Measurements from ENCODE around the gene FAM171A1.

FAM171A1 gene

DNA sequence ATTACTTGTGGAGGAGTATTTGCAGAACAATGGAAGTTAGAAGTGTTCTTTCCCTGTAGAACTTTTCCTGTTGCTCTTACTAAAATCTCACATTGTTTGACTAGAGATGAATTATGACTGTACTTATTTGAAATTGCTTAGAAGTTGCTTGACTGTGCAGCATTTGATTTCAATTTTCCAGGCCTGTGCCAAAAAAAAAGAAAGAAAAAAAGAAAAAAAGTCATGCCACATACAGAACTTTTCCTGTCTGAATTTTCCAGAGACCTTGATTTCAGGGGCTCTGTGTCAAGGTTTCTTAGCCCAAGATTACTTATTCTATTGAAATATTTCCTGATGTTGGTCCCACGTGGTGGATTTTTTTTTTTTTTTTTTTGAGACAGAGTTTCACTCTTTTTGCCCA lies 3.5 kb upstream of the FAM171A1 start:
- intact Hi-C loops (cut with DNase I) = loop anchor here (5.0 kb wide), 1 partner anchor 117 kb away; no protein-coding TSS in a partner anchor
- DNase-seq = no peak

DNA sequence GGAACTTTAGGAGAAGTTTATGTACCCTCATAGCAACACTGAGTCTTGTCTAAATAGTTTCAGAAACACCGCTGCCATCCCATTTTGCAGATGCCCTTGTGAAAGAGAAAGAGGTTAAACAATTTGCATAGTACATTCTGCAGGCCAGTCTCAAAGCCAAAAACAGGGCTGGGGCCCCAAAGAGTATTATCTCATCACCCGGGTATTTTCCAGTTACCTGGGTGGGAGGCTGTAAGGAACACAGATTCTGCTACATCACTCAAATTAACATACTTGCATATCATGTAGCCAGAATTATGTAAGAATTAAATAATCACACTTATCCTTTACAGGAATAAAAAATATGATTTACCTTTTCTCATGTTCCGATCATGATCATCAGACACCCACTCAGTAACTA lies 3.1 kb upstream of the FAM171A1 start:
- intact Hi-C loops (cut with DNase I) = loop anchor here (5.0 kb wide), 1 partner anchor 117 kb away; no protein-coding TSS in a partner anchor
- DNase-seq = no peak

DNA sequence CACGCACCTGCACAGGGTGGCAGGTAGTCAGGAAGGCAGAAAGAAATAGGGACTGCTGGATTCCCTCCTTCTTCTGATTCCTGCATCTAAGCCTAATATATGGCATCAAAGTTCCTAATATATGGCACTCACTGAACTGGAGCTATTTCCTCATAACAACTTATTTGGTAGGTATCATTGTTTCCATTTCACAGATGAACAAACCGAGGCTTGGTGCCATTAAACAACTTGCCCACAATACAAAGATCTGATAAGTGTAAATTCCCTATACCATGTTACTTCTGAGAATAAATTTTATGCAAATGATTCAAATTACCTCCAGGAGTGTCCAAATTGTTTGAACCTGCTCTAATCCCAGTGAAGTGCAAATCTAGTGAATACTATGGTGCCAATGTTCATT lies 2.1 kb upstream of the FAM171A1 start:
- intact Hi-C loops (cut with DNase I) = loop anchor here (5.0 kb wide), 1 partner anchor 116 kb away; no protein-coding TSS in a partner anchor

DNA sequence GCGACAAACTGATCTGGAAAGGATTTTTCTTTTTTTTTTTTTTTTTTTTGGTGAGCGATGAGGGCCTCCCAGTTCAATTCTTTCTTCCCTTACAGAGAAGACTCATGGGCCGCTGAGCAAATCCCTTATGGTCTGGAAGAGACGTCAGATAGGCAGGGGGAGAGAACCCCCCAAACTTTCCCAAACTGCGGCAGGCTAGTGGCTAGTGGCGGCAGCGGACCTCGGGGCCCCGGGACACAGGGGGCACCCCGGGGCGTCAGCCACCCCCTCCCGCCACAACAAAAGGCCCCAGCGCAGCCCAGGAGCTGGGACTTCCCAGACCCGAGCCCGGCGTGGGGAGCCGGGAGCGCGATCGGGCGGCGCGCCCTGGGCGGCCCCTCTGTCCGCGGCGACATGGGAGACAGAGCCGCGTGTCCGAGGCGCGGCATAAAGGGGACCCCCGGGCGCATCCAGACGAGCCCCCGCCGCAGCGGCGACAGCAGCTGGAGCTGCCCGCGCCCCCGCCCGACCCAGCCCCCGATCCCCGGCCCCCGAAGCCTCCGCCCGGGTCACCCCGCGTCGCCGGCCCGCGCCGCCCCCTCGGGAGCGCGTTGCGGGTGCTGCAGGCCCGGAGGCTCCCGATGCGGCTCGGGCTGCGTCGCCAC lies 755 bp downstream of the FAM171A1 start:
- DNase-seq = peak in 2 of 10 donors; percentile 42 to 88
- intact Hi-C loops (cut with DNase I) = loop anchor here (5.0 kb wide), 1 partner anchor 113 kb away; no protein-coding TSS in a partner anchor

More for the DNA sequence above, 2.1 kb upstream of the FAM171A1 start:
- no peak for DNase-seq

DNA sequence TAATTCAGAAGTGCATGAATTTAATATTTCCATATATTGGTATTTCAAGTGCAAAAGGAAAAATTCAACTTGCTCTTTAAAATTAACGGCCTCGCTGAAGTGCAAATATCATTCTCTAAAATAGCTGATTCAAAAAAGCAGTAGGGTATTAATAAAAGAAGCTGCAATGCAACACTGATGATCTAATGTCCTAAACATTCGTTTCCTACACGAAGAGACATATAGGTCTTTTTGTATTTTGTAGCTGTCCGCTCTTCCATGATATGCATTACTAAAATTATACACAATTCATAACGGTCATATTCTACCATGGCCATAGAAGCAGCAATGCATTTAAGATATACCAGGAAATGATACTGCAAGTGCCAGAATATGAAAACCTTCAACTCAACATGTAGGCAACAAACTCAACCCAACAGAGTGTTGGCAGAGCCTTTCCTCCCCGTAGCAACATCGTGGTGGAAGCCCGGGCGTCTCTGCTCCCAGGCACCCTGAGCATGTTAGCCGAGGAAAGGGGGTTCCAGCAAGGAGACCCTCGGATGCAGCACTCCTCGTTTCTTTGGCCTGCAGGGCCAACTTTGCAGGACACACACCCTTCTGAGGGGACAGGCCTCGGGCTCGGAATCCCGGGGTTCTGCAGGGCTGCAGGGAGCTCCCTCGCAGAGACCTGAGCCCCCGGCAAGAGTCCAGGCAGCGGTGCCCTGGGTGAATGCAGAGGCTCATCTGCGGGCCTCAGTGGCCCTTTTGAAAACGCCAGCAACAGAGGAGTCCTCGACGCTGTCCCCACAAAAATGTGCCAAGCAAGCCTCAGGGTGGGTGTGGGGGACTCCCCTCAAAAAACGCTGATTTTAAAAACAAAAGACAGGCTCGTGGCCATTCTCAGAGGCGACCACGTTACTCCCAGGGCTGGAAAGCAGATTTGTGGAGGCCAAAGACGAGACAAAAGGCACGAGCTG lies 1.6 kb downstream of the FAM171A1 start:
- intact Hi-C loops (cut with DNase I) = loop anchor here (5.0 kb wide), 2 partner anchors 52 to 112 kb away; no protein-coding TSS in a partner anchor
- DNase-seq = peak in 7 of 10 donors; percentile 13 to 88 (median 49)

DNA sequence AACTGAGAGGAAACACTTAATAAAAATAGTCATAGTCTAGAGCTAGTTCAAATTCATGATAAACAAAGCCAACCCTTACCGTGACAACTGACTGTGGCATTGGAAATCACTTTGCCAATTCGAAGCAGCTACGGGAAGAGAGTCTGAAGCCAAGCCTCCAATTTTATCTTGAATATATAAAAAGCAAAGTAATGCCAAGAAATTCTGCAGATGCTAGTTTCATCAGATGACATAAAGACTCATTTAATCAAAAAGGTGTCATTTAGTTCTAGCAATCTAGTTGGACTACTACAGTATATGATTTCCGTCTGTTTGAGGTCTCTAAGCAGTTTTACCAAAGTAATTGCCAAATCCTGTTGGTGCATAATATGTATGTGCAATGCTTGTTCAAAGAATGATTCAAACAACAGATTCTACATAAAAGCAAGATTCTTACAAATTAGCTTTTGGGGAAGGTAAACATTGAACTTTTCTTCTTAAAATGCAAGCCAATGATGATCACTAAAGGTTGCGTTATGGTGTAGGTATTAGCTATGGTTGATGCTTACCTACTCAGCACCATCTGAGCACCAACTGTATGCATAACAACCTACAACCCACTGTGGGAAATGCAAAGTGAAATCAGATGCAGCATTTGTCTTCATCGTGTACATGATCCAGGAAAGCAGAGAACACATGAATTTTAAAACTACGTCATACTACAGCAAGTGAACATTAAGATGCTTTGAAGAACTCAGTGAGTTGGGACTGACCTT lies 2.8 kb downstream of the FAM171A1 start:
- intact Hi-C loops (cut with DNase I) = loop anchor here (5.0 kb wide), 1 partner anchor 51 kb away; no protein-coding TSS in a partner anchor
- DNase-seq = no peak

DNA sequence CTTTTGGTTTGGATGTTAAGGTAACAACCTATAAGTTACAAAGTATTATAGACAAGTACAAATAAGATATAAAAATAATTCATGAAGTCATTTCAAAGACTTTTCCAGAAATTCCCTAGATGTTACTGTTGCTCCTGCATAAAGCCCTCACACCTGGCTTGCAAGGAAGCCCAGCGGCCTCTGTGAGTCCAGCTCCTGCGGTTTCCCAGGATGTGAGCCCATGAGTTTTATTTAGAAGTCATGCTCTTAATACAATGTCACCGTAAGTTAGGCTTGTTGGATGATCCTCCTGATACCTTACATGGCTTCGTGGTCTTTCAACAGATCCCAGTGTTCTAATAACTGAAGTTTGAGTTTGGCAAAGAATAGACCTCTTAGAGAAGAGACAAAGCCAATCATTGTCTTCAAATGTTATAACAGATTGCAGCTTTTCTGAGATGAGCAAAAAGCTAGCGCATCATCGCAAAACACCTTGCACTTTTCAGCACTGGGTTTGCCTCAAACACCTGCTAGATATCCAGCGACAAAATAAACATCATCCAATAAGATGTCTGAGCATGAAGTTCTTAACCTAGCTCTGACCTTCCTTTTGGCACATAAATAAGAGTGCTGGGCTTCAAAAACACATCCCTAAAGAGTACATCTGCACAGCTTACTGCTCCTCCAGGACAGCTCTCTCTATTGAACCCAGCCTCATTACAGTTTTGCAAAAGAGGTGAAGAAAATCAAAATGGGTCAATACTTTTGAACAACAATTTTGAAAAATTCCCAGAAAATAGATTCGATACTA lies 3.6 kb downstream of the FAM171A1 start:
- DNase-seq = no peak
- intact Hi-C loops (cut with DNase I) = loop anchor here (5.0 kb wide), 1 partner anchor 50 kb away; no protein-coding TSS in a partner anchor

DNA sequence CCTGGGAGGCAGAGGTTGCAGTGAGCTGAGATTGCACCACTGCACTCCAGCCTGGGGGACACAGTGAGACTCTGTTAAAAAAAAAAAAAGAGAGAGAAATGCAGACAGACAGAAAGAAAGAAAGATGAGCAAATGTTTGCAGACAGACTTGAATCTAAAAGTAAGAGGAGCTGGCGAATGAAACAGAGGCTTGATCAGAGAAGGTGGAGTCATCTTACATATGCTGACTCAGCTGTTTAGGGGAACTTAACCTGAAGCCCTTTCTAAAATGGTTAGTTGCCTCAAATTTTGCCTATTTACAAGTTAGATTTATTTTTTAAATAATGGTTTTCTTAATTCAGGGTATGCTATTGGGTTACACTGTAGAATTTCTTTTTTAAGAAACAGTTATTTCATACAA lies 5.4 kb downstream of the FAM171A1 start:
- intact Hi-C loops (cut with DNase I) = loop anchor here (5.0 kb wide), 1 partner anchor 48 kb away; no protein-coding TSS in a partner anchor
- no peak for DNase-seq

DNA sequence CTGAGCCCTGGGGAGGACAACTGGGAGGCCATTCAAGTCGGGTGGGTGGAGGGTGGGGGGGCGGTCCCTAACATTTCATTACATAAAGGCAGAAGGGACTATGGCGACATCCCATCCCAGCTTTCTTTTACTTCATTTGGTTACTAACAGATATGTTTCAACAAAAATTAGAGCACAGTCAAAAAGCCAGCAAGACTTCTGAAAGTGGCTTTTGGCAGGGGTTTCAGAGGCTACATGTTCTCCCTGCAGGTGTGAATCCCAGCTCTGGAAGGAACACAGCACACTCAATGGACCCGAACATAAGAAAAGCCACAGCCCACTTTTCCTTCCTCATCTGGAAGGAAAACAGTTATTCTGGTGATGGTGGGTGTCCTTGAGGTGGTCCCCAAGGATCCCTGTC lies 7.1 kb downstream of the FAM171A1 start:
- no peak for DNase-seq

DNA sequence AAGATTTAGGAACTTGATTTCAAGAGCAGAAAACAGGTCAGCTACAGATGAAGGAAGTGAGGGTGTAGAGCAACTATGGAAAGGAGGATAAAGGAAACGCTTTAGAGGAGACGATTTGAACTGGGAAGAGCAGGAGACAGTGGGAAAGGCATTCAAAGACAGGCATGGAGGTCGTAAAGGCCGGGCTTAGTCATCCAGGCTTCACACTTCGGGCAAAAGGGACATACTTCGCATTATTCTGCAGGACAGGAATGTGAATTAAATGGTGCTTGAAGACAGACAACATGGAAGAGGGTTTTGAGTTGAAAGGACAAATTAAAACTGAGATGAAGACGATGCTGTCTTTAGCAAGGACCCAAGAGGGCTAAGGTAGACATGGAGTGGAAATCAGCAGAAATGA lies 8.1 kb downstream of the FAM171A1 start:
- DNase-seq = no peak
- intact Hi-C loops (cut with DNase I) = no loop called here

More for the DNA sequence above, 7.1 kb downstream of the FAM171A1 start:
- intact Hi-C loops (cut with DNase I) = no loop called here

DNA sequence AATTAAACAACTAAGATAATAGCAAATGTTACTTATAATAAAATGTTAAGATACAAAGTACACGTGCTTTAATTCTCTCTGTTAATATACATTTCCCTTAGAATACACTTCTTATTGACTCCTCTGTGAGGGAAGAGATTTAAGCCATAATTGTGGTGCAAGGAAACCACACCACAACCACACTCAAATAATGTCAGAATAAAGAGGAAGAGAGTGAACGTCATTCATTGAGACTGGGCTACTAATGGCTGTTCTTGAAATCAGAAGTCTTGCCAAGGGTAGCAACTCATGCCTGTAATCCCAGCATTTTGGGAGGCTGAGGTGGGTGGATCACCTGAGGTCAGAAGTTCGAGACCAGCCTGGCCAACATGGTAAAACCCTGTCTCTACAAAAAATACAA lies 10.0 kb downstream of the FAM171A1 start:
- DNase-seq = no peak
- intact Hi-C loops (cut with DNase I) = no loop called here

DNA sequence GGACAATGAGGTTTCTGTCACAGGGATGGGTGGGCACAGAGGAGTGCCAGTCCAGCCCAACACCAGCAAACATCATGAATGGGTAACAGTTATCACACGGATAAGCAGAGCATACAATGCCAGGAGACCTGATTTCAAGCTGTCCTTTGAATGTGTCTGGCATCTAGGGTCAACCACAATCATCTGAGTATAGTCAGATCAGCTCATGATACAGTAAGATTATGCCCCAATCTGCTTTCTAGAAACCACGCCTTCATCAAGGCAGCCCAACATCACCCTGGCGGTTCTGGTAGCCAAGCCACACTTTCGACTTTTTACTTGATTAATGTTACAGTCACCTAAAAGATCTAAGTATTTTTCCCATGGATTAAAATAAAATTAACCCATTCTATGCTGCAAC lies 10.5 kb downstream of the FAM171A1 start:
- DNase-seq = no peak
- intact Hi-C loops (cut with DNase I) = no loop called here

DNA sequence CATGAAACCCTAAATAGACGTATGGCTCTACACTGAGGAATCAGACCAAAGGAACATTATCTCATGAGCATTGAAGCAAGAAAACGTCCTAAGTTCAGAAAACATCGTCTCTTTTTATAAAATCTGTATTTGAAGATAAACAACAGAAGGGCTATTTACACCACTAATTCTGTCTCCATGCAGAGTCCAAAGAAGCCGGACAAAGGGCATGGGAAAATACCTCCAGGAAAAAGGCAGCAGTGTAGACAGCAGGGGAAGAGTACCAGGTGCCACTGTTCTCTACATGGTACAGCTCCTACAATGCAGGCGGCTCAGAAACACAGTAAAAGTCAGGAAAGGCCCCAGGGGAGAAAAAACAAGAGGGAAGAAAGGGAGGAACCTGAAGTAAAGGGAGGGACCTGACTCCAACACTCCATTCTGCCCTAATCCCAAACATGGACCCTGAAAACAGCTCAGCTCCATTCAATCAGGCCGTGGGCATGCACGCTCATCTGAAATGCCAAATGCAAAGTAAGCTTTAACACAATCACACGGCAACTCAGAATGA lies 17.5 kb downstream of the FAM171A1 start:
- DNase-seq = no peak
- intact Hi-C loops (cut with DNase I) = no loop called here

DNA sequence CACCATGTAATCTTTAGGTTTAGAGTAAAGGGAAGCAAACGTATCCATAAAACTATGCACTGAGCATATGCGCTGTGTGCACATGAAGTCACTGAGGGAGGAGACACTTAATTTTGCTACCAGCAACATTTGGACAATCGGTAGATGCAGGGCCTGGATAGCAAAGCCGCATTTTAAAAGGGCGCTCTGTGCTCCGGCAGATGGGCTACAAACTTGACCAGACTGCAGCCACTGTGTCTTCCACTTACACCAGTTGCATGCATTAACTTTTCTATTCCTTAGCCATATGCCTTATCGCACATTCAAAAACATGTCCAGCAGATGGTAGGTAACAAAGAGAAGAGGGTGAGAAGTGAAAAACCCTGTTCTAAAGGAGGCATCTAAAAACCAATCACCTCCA lies 18.3 kb downstream of the FAM171A1 start:
- no peak for DNase-seq
- intact Hi-C loops (cut with DNase I) = no loop called here

DNA sequence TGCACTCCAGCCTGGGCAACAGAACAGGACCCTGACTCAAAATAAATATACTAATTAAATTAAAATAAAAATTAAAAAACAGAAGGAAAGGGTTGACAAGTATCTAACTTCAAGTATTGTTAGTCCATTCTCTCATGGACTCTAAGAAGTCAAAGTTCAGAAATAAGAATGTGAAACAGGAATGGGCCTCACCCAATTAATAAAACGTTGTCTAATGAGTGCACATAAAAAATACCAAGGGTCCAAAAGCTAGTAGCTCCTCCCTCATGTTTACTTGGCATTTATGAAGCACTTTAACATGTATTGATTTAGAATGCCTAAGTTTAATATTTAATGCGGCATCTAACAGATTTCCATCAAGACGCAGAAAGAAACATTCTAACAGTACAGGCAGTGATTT lies 18.9 kb downstream of the FAM171A1 start:
- intact Hi-C loops (cut with DNase I) = no loop called here

DNA sequence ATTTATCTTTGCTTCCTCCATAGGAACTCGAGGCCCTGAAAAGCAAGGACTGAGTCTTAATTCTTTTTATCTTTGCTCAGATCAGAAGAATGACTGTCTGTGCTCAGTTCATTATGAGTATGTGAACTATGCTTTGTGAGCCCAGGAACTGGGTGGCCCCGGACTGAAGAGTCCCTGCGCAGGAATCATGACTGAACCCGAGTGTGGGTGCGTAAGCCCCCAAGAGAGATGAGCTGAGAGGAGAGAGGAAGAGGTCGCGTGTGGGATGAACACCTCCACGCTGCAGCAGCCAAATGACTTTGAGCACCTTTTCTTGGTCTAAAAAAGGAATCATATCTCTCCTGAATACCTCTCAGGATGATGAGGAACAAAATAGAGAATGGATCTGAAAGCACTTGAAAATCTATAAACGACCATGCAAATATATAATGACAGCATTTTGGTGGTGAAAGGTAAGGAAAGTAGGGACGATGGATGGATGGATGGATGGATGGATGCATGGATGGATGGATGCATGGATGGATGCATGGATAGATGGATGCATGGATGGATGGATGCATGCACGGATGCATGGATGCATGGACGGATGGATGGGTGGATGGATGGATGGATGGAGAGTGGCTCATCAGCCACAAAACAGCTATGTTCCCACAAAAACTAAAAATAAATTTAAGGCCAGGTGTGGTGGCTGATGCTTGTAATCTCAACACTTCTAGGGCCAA lies 19.8 kb downstream of the FAM171A1 start:
- no peak for DNase-seq
- intact Hi-C loops (cut with DNase I) = no loop called here

More for the DNA sequence above, 18.9 kb downstream of the FAM171A1 start:
- no peak for DNase-seq

DNA sequence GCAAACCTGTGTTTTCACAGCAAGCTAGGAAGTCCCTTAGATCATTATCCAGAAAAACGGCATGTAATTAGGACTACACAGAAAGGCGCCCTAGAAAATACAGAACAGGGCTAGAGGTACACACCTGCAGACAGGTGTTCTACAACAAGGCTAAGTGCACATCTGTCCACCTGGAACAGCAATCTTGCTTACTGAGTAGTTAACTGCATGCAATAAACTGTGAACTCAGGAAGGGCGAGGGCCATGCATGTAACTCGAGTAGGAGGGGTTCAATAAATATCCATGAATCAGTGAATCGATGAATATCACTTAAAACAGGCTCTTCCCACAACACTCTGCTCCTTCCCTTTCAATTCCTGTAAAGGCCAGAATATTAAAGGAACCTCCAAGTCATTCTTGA lies 22.0 kb downstream of the FAM171A1 start:
- DNase-seq = no peak
- intact Hi-C loops (cut with DNase I) = no loop called here

DNA sequence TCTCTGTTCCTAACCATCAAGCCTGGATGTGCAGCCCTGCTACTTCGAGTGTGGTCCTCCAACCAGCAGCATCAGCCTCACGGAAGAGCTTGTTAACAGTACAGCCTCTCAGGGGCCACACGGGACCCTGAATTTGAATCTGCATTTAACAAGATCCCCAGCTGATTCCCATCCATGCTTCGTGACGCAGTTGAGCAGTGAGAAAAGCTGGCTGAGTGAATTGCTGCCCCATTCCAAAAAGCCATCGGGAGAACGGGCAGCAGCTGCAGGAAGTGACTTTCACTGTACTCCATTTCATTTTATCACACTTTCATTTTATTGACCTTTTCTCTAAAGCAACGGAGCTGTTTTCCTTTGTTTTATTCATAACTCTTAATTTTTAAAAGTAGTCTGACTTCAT lies 22.5 kb downstream of the FAM171A1 start:
- intact Hi-C loops (cut with DNase I) = no loop called here
- DNase-seq = no peak

DNA sequence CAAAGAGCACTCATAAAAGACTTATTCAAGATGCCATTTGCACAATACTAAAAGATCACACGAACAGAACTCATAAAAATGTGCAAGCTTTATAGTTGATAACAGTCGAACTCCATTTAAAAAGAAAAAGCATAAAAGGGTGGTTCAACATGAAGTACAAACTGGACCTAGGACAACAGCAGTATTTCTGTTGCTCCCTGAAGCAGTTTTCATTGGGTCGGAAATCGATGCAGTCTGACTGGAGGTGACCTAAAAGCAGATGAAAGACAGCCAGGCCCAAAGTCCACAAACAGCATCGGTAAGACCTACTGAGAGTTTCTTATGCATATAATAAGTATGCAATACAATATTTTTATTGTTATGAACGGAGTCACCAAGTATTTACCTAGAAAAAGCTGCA lies 23.9 kb downstream of the FAM171A1 start:
- intact Hi-C loops (cut with DNase I) = no loop called here
- DNase-seq = no peak

Data from posterior cingulate gyrus (tissue), 11 donors.